H9 (cell line): ENCODE results near the gene GOLPH3L. TPM values are rescaled to one million over a fixed set of nuclear protein-coding genes. Genes with fewer than 3 reads are reported as not detected.

Experiments used
- DNase-seq: peaks from one replicate; pipeline ENCODE4 v3.0.0-alpha.2; 2017
- H2AFZ ChIP-seq: one replicate; pipeline ENCODE4 v1.6.1; 2013; ENCODE audit warnings: mild to moderate bottlenecking, low read length, control low read depth, moderate library complexity
- H2AK5ac ChIP-seq: 2 replicates; pipeline ENCODE4 v1.6.1; 2013; ENCODE audit warnings: low read length, control low read depth, mixed read lengths; ENCODE audit not compliant: insufficient read length
- H2BK120ac ChIP-seq: one replicate; pipeline ENCODE4 v1.6.1; 2013; ENCODE audit warnings: low read depth, mild to moderate bottlenecking, low read length, control low read depth, inconsistent platforms; ENCODE audit not compliant: poor library complexity, severe bottlenecking
- H2BK12ac ChIP-seq: 2 replicates; pipeline ENCODE4 v1.6.1; 2013; ENCODE audit warnings: low read length, control low read depth, mixed read lengths, low read depth; ENCODE audit not compliant: insufficient read length
- H2BK15ac ChIP-seq: 2 replicates; pipeline ENCODE4 v1.6.1; 2013; ENCODE audit warnings: low read depth, low read length, control low read depth
- H2BK20ac ChIP-seq: one replicate; pipeline ENCODE4 v1.6.1; 2013; ENCODE audit warnings: low read depth, mild to moderate bottlenecking, low read length, control low read depth, inconsistent platforms; ENCODE audit not compliant: poor library complexity, severe bottlenecking
- H2BK5ac ChIP-seq: 2 replicates; pipeline ENCODE4 v1.6.1; 2013; ENCODE audit warnings: low read length, control low read depth, mixed read lengths; ENCODE audit not compliant: insufficient read length
- H3K14ac ChIP-seq: 2 replicates; pipeline ENCODE4 v1.6.1; 2013; ENCODE audit warnings: low read length, control low read depth; ENCODE audit not compliant: insufficient read depth
- H3K18ac ChIP-seq: 2 replicates; pipeline ENCODE4 v1.6.1; 2013; ENCODE audit warnings: low read depth, mild to moderate bottlenecking, mixed read lengths, low read length, control low read depth; ENCODE audit not compliant: insufficient read length
- H3K23ac ChIP-seq: 2 replicates; pipeline ENCODE4 v1.6.1; 2013; ENCODE audit warnings: low read length, control low read depth, mixed read lengths, low read depth; ENCODE audit not compliant: insufficient read length
- H3K23me2 ChIP-seq: 2 replicates; pipeline ENCODE4 v1.6.1; 2013; ENCODE audit warnings: low read depth, mild to moderate bottlenecking, mixed read lengths, low read length, control low read depth; ENCODE audit not compliant: insufficient read length, poor library complexity, severe bottlenecking
- H3K27ac ChIP-seq: 2 replicates; pipeline ENCODE4 v1.5.1; 2013; ENCODE audit warnings: low read length, control low read depth, mixed read lengths, low read depth; ENCODE audit not compliant: insufficient read length
- H3K27me3 ChIP-seq: 2 replicates; pipeline ENCODE4 v1.6.1; 2013; ENCODE audit warnings: low read length, control low read depth, inconsistent platforms; ENCODE audit not compliant: insufficient read depth
- H3K4ac ChIP-seq: 2 replicates; pipeline ENCODE4 v1.6.1; 2013; ENCODE audit warnings: low read depth, mild to moderate bottlenecking, control low read depth, inconsistent platforms, low read length, moderate library complexity
- H3K4me1 ChIP-seq: 2 replicates; pipeline ENCODE4 v1.6.1; 2013; ENCODE audit warnings: low read length, control low read depth, inconsistent platforms; ENCODE audit not compliant: insufficient read depth
- H3K4me2 ChIP-seq: 2 replicates; pipeline ENCODE4 v1.6.1; 2013; ENCODE audit warnings: low read length, control low read depth, mixed read lengths; ENCODE audit not compliant: insufficient read length, insufficient read depth
- H3K56ac ChIP-seq: 2 replicates; pipeline ENCODE4 v1.6.1; 2013; ENCODE audit warnings: low read depth, mild to moderate bottlenecking, mixed read lengths, low read length, control low read depth; ENCODE audit not compliant: insufficient read length
- H3K79me1 ChIP-seq: 2 replicates; pipeline ENCODE4 v1.6.1; 2013; ENCODE audit warnings: low read depth, mild to moderate bottlenecking, moderate library complexity, low read length, control low read depth, inconsistent platforms; ENCODE audit not compliant: insufficient read depth, poor library complexity, severe bottlenecking
- H3K79me2 ChIP-seq: 2 replicates; pipeline ENCODE4 v1.6.1; 2013; ENCODE audit warnings: low read length, control low read depth, inconsistent platforms; ENCODE audit not compliant: insufficient read depth
- H3K9ac ChIP-seq: 2 replicates; pipeline ENCODE4 v1.6.1; 2013; ENCODE audit warnings: low read length, control low read depth, mixed read lengths; ENCODE audit not compliant: insufficient read length; ENCODE audit errors: extremely low read depth
- H3K9me3 ChIP-seq: one replicate; pipeline ENCODE4 v1.6.1; 2013; ENCODE audit warnings: low read depth, low read length, inconsistent platforms; ENCODE audit not compliant: control insufficient read depth
- H3T11ph ChIP-seq: one replicate; pipeline ENCODE4 v1.6.1; 2013; ENCODE audit warnings: mild to moderate bottlenecking, low read length, control low read depth, inconsistent platforms
- H4K20me1 ChIP-seq: one replicate; pipeline ENCODE4 v1.6.1; 2013; ENCODE audit not compliant: control insufficient read depth, insufficient read length, insufficient read depth
- H4K5ac ChIP-seq: 2 replicates; pipeline ENCODE4 v1.6.1; 2013; ENCODE audit warnings: low read depth, mild to moderate bottlenecking, mixed read lengths, low read length, control low read depth; ENCODE audit not compliant: insufficient read length
- H4K8ac ChIP-seq: replicated peaks from 2 replicates; pipeline ENCODE4 v1.6.1; 2013; ENCODE audit warnings: low read length, control low read depth, mixed read lengths, low read depth; ENCODE audit not compliant: insufficient read length
- H4K91ac ChIP-seq: 2 replicates; pipeline ENCODE4 v1.6.1; 2013; ENCODE audit warnings: low read depth, mild to moderate bottlenecking, moderate library complexity, mixed read lengths, low read length, control low read depth; ENCODE audit not compliant: insufficient read length
- H3K27ac Mint-ChIP-seq, 3 experiments: 2 replicates in 2 of 3; 3 replicates in 1 of 3; pipeline ENCODE4 v1.8.0; 2020 to 2021; ENCODE audit warnings: mixed read lengths in 3 of 3, mild to moderate bottlenecking in 1 of 3, moderate library complexity in 1 of 3
- H3K27me3 Mint-ChIP-seq: 2 replicates; pipeline ENCODE4 v1.8.0; 2021; ENCODE audit warnings: low read depth, mild to moderate bottlenecking, moderate library complexity, mixed read lengths
- H3K36me3 Mint-ChIP-seq, 3 experiments: 2 replicates in 2 of 3; 3 replicates in 1 of 3; pipeline ENCODE4 v1.8.0; 2020 to 2021; ENCODE audit warnings: low read depth in 3 of 3, mixed read lengths in 3 of 3; ENCODE audit not compliant: insufficient read depth in 1 of 3
- H3K4me1 Mint-ChIP-seq, 2 experiments: 2 replicates each; pipeline ENCODE4 v1.8.0; 2020; ENCODE audit warnings: mixed read lengths in 2 of 2
- H3K4me3 Mint-ChIP-seq, 2 experiments: 2 replicates in 1 of 2; 3 replicates in 1 of 2; pipeline ENCODE4 v1.8.0; 2020 to 2021; ENCODE audit warnings: mild to moderate bottlenecking in 2 of 2, mixed read lengths in 2 of 2, moderate library complexity in 1 of 2
- H3K9me3 Mint-ChIP-seq, 2 experiments: 2 replicates in 1 of 2; 3 replicates in 1 of 2; pipeline ENCODE4 v1.8.0; 2020; ENCODE audit warnings: mild to moderate bottlenecking in 2 of 2, mixed read lengths in 2 of 2, moderate library complexity in 1 of 2
- CTCF ChIP-seq: fragments of 200-600 bp; sonication (generic); conservative IDR thresholded peaks from 3 replicates; pipeline ENCODE4 v1.8.0; 2021; ENCODE audit warnings: antibody characterized with exemption, mild to moderate bottlenecking
- WGBS: extraction: QIAGEN DNeasy Blood & Tissue Kit; methylation state at CpG from one replicate; pipeline ENCODE4 v1.1.7; 2013; ENCODE audit warnings: missing lambda C conversion rate, low lambda C conversion rate, mixed read lengths; ENCODE audit not compliant: insufficient read length; ENCODE audit errors: extremely low coverage; 5-methylcytosine and 5-hydroxymethylcytosine counted together
- total RNA-seq: library from RNA; stranded (reverse); gene quantifications from 2 replicates; pipeline ENCODE4 v1.2.1, GENCODE V29; 2021

Gene GOLPH3L
- total RNA-seq, 1 experiment from 2014 or later, result 30.5 TPM

- no peak overlapping the region for H3K4me2 ChIP-seq
- Mint-ChIP-seq H3K4me1 (peaks cover 12 to 16% of the 10 kb centered on the region in 2 experiments), H3K9me3 (no peaks in the 10 kb centered on the region), H3K27ac (peak overlapping the region in 1 of 3 experiments; percentile 79; a peak in 3 of 7 replicates), H3K36me3 (peaks cover 58 to 92% (median 81%) of the 10 kb centered on the region in 3 experiments; a peak in 6 of 7 replicates), H3K27me3 (no peaks in the 10 kb centered on the region; the same call in 1 of the 2 replicates), H3K4me3 (no peak overlapping the region)
- H2BK120ac ChIP-seq, result no peak overlapping the region
- H3K14ac ChIP-seq, result no peak overlapping the region
- H4K91ac ChIP-seq, result no peak overlapping the region
- peaks cover 1% of the 10 kb centered on the region; the same call in 1 of the 2 replicates for H3K27me3 ChIP-seq
- no peak overlapping the region for H2BK20ac ChIP-seq
- no peaks in the 10 kb centered on the region for H3K4me1 ChIP-seq
- H2AK5ac ChIP-seq, result no peak overlapping the region
- H3K4ac ChIP-seq, result no peak overlapping the region
- H2AFZ ChIP-seq, result no peak overlapping the region
- H3K23me2 ChIP-seq, result no peaks in the 10 kb centered on the region
- H4K5ac ChIP-seq, result no peak overlapping the region
- no peak overlapping the region for H3K27ac ChIP-seq
- no peak overlapping the region for H2BK15ac ChIP-seq
- DNase-seq, result no peak
- no CpG with 5 or more reads among the region's 2 CpGs for WGBS
- H3K18ac ChIP-seq, result no peak overlapping the region
- no peak overlapping the region for H3K9ac ChIP-seq
- H3K23ac ChIP-seq, result no peak overlapping the region
- TF ChIP-seq CTCF, result no peak
- H2BK5ac ChIP-seq, result no peak overlapping the region
- no peaks in the 10 kb centered on the region for H3K79me2 ChIP-seq
- peaks cover 5% of the 10 kb centered on the region for H3K79me1 ChIP-seq
- no peak overlapping the region for H3T11ph ChIP-seq
- H2BK12ac ChIP-seq, result no peak overlapping the region
- no peaks in the 10 kb centered on the region for H3K9me3 ChIP-seq
- H4K20me1 ChIP-seq, result peaks cover 3% of the 10 kb centered on the region
- no peak overlapping the region for H4K8ac ChIP-seq
- H3K56ac ChIP-seq, result no peak overlapping the region
Observed at GRCh38 chr1:150620919-150621318, 76.0 kb downstream of the GOLPH3L start.
